Activated T-helper 1 cell treated with anti-CD3 and anti-CD28 coated beads, Interleukin-12 subunit alpha, Interleukin-12 subunit beta, Interleukin-2, Interleukin-4 antibody, amounts not matched to agents 30 ng/mL and 10 ng/mL and 1 ng/mL, durations not matched to agents 14 hours and 24 hours and 36 hours (primary cell): ENCODE measurements around the gene ENPP7. TPM values are rescaled to one million over a fixed set of nuclear protein-coding genes. Genes with fewer than 3 reads are reported as not detected.

Source experiments
- DNase-seq: peaks from one replicate; pipeline ENCODE4 v3.0.0; 2021; ENCODE audit warnings: low spot score
- H3K27ac Mint-ChIP-seq: one replicate; pipeline ENCODE4 v1.8.0; 2021; ENCODE audit warnings: mild to moderate bottlenecking, mixed read lengths
- H3K27me3 Mint-ChIP-seq: one replicate; pipeline ENCODE4 v1.8.0; 2022; ENCODE audit warnings: mild to moderate bottlenecking, moderate library complexity, mixed read lengths; ENCODE audit not compliant: insufficient read depth
- H3K36me3 Mint-ChIP-seq: one replicate; pipeline ENCODE4 v1.8.0; 2021; ENCODE audit warnings: low read depth, mixed read lengths
- H3K4me1 Mint-ChIP-seq: one replicate; pipeline ENCODE4 v1.8.0; 2021; ENCODE audit warnings: low read depth, mixed read lengths
- H3K4me3 Mint-ChIP-seq: one replicate; pipeline ENCODE4 v1.8.0; 2021; ENCODE audit warnings: mild to moderate bottlenecking, moderate library complexity, mixed read lengths
- H3K9me3 Mint-ChIP-seq: one replicate; pipeline ENCODE4 v1.8.0; 2021; ENCODE audit warnings: mixed read lengths
- intact Hi-C: fragments of 100-400 bp; cut with micrococcal nuclease; formaldehyde crosslinking; loops from one replicate; pipeline ENCODE4 v1.15.1; 2024
- total RNA-seq: library from RNA; stranded (reverse); gene quantifications from 2 replicates; pipeline ENCODE4 v1.2.3, GENCODE V29; 2022

The ENPP7 gene
- total RNA-seq, 1 donor from 2014 or later: 0.16 TPM

GRCh38 chr17:79781736-79782575, 51.2 kb downstream of the ENPP7 start:
- H3K36me3 Mint-ChIP-seq: peaks cover 5% of the 10 kb centered on the region
- peaks cover 6% of the 10 kb centered on the region for H3K4me1 Mint-ChIP-seq
- no peaks in the 10 kb centered on the region for H3K9me3 Mint-ChIP-seq
- no peak overlapping the region for H3K4me3 Mint-ChIP-seq
- DNase-seq: no peak
- no peak overlapping the region for H3K27ac Mint-ChIP-seq
- intact Hi-C loops: no loop called here
- H3K27me3 Mint-ChIP-seq: peaks cover 28% of the 10 kb centered on the region

- intact Hi-C loops: no loop called here
- Mint-ChIP-seq H3K27me3 (peaks cover 39% of the 10 kb centered on the region), H3K27ac (no peak overlapping the region)
These were observed 53.1 kb downstream of the ENPP7 start for GRCh38 chr17:79783891-79784290.

GRCh38 chr17:79784353-79785016, 53.7 kb downstream of the ENPP7 start:
- Mint-ChIP-seq H3K36me3 (no peaks in the 10 kb centered on the region), H3K4me3 (no peak overlapping the region), H3K27me3 (peaks cover 38% of the 10 kb centered on the region), H3K27ac (no peak overlapping the region), H3K4me1 (no peaks in the 10 kb centered on the region), H3K9me3 (no peaks in the 10 kb centered on the region)
- intact Hi-C loops: no loop called here
- DNase-seq: no peak

More at GRCh38 chr17:79783891-79784290, 53.1 kb downstream of the ENPP7 start:
- Mint-ChIP-seq H3K36me3 (peaks cover 1% of the 10 kb centered on the region), H3K4me3 (no peak overlapping the region), H3K9me3 (no peaks in the 10 kb centered on the region), H3K4me1 (peaks cover 2% of the 10 kb centered on the region)
- no peak for DNase-seq

- intact Hi-C loops: no loop called here
- Mint-ChIP-seq H3K4me3 (no peak overlapping the region), H3K9me3 (no peaks in the 10 kb centered on the region), H3K27ac (no peak overlapping the region), H3K4me1 (no peaks in the 10 kb centered on the region), H3K27me3 (peaks cover 30% of the 10 kb centered on the region), H3K36me3 (no peaks in the 10 kb centered on the region)
- no peak for DNase-seq
These were observed 54.5 kb downstream of the ENPP7 start for GRCh38 chr17:79785017-79785899.

- H3K36me3 Mint-ChIP-seq: no peaks in the 10 kb centered on the region
- peaks cover 24% of the 10 kb centered on the region for H3K27me3 Mint-ChIP-seq
- H3K4me3 Mint-ChIP-seq: no peak overlapping the region
- no peak for DNase-seq
- intact Hi-C loops: no loop called here
- H3K27ac Mint-ChIP-seq: no peak overlapping the region
- H3K4me1 Mint-ChIP-seq: no peaks in the 10 kb centered on the region
- no peaks in the 10 kb centered on the region for H3K9me3 Mint-ChIP-seq
These were observed 55.4 kb downstream of the ENPP7 start for GRCh38 chr17:79785900-79786810.

GRCh38 chr17:79786930-79787643, 56.3 kb downstream of the ENPP7 start:
- H3K4me1 Mint-ChIP-seq: no peaks in the 10 kb centered on the region
- H3K9me3 Mint-ChIP-seq: no peaks in the 10 kb centered on the region
- peaks cover 27% of the 10 kb centered on the region for H3K27me3 Mint-ChIP-seq

GRCh38 chr17:79788455-79788854, 57.7 kb downstream of the ENPP7 start:
- H3K4me3 Mint-ChIP-seq: no peak overlapping the region

More at GRCh38 chr17:79786930-79787643, 56.3 kb downstream of the ENPP7 start:
- no peak for DNase-seq
- H3K36me3 Mint-ChIP-seq: no peaks in the 10 kb centered on the region
- H3K4me3 Mint-ChIP-seq: no peak overlapping the region
- intact Hi-C loops: no loop called here
- H3K27ac Mint-ChIP-seq: no peak overlapping the region

GRCh38 chr17:79788989-79789942, 58.5 kb downstream of the ENPP7 start:
- intact Hi-C loops: no loop called here
- Mint-ChIP-seq H3K4me1 (no peaks in the 10 kb centered on the region), H3K9me3 (no peaks in the 10 kb centered on the region), H3K36me3 (peaks cover 4% of the 10 kb centered on the region), H3K27me3 (peaks cover 36% of the 10 kb centered on the region), H3K4me3 (no peak overlapping the region), H3K27ac (peak overlapping the region; percentile 18)
- no peak for DNase-seq

More at GRCh38 chr17:79788455-79788854, 57.7 kb downstream of the ENPP7 start:
- peak overlapping the region; percentile 31 for H3K27ac Mint-ChIP-seq
- DNase-seq: no peak
- peaks cover 33% of the 10 kb centered on the region for H3K27me3 Mint-ChIP-seq
- H3K36me3 Mint-ChIP-seq: peaks cover under 1% of the 10 kb centered on the region
- no peaks in the 10 kb centered on the region for H3K4me1 Mint-ChIP-seq
- no peaks in the 10 kb centered on the region for H3K9me3 Mint-ChIP-seq
- intact Hi-C loops: no loop called here

- Mint-ChIP-seq H3K27ac (no peak overlapping the region), H3K36me3 (peaks cover 4% of the 10 kb centered on the region), H3K9me3 (no peaks in the 10 kb centered on the region), H3K4me3 (no peak overlapping the region), H3K4me1 (no peaks in the 10 kb centered on the region), H3K27me3 (peaks cover 36% of the 10 kb centered on the region)
- no peak for DNase-seq
- intact Hi-C loops: no loop called here
These were observed 59.4 kb downstream of the ENPP7 start for GRCh38 chr17:79789943-79790804.
